Activated T-cell treated with anti-CD3 and anti-CD28 coated beads for 4 hours (primary cell): Measurements from ENCODE around the gene PLEKHG1.

Source experiments
- DNase-seq: peaks from one replicate; pipeline ENCODE4 v3.0.0-alpha.2; 2020

The PLEKHG1 gene

GRCh38 chr6:150599199-150600009 lies at the start of gene PLEKHG1:
TSS of gene PLEKHG1 (plus strand) at chr6:150599885. CDS start at chr6:150733682, 133,797 bp downstream.
- peak; percentile 4 for DNase-seq

- no peak for DNase-seq
Measured at GRCh38 chr6:150550244-150550643, 49.4 kb upstream of the PLEKHG1 start.

GRCh38 chr6:150557043-150557599 lies 42.6 kb upstream of the PLEKHG1 start:
- DNase-seq, result no peak

- DNase-seq, result no peak
Measured at GRCh38 chr6:150560004-150560883, 39.4 kb upstream of the PLEKHG1 start.

GRCh38 chr6:150560884-150561219 lies 38.8 kb upstream of the PLEKHG1 start:
- no peak for DNase-seq

- DNase-seq, result no peak
Measured at GRCh38 chr6:150565945-150566344, 33.7 kb upstream of the PLEKHG1 start.

GRCh38 chr6:150566486-150566885 lies 33.2 kb upstream of the PLEKHG1 start:
- DNase-seq, result no peak

GRCh38 chr6:150567380-150567779 lies 32.3 kb upstream of the PLEKHG1 start:
- no peak for DNase-seq

- DNase-seq, result no peak
Measured at GRCh38 chr6:150567823-150568383, 31.8 kb upstream of the PLEKHG1 start.

GRCh38 chr6:150568560-150568959 lies 31.1 kb upstream of the PLEKHG1 start:
- no peak for DNase-seq

- no peak for DNase-seq
Measured at GRCh38 chr6:150569161-150569560, 30.5 kb upstream of the PLEKHG1 start.

GRCh38 chr6:150573041-150573681 lies 26.5 kb upstream of the PLEKHG1 start:
- DNase-seq, result no peak

- no peak for DNase-seq
Measured at GRCh38 chr6:150575836-150576235, 23.8 kb upstream of the PLEKHG1 start.

GRCh38 chr6:150576651-150577226 lies 22.9 kb upstream of the PLEKHG1 start:
- no peak for DNase-seq

- no peak for DNase-seq
Measured at GRCh38 chr6:150579611-150580010, 20.1 kb upstream of the PLEKHG1 start.

GRCh38 chr6:150580489-150580888 lies 19.2 kb upstream of the PLEKHG1 start:
- DNase-seq, result no peak

GRCh38 chr6:150584065-150584464 lies 15.6 kb upstream of the PLEKHG1 start:
- no peak for DNase-seq

- no peak for DNase-seq
Measured at GRCh38 chr6:150584596-150584995, 15.1 kb upstream of the PLEKHG1 start.

- no peak for DNase-seq
Measured at GRCh38 chr6:150586850-150587359, 12.8 kb upstream of the PLEKHG1 start.

GRCh38 chr6:150587637-150588036 lies 12.0 kb upstream of the PLEKHG1 start:
- no peak for DNase-seq

GRCh38 chr6:150588888-150589499 lies 10.7 kb upstream of the PLEKHG1 start:
- no peak for DNase-seq

- DNase-seq, result no peak
Measured at GRCh38 chr6:150589852-150590251, 9.8 kb upstream of the PLEKHG1 start.
